ENCODE measurements around the gene DNAH7.

GRCh38 chr2:195818106-195818505, 250.5 kb downstream of the DNAH7 start:
- TF ChIP-seq CTCF (IDR thresholded peaks at IDR 0.05; ENCODE audit: control extremely low read depth in 1 of 3, insufficient read depth in 1 of 3, low read depth in 1 of 3, low read length in 3 of 3): no peak
- TF ChIP-seq ASH2L (IDR thresholded peaks at IDR 0.05; ENCODE audit: low read length): no peak
- no peak for TF ChIP-seq JUND (IDR thresholded peaks at IDR 0.05; ENCODE audit: low read length)
- no peak for TF ChIP-seq CHD2 (IDR thresholded peaks at IDR 0.05; ENCODE audit: low read length)
- TF ChIP-seq POLR2A (IDR thresholded peaks at IDR 0.05; ENCODE audit: control extremely low read depth in 1 of 2, low read depth in 2 of 2, low read length in 2 of 2): no peak
- no peak for TF ChIP-seq SP4 (IDR thresholded peaks at IDR 0.05; ENCODE audit: low read length)
- no peak for TF ChIP-seq SIX5 (IDR thresholded peaks at IDR 0.05; ENCODE audit: low read depth, low read length)
